ENCODE results near the gene BRD4.

The BRD4 gene

DNA sequence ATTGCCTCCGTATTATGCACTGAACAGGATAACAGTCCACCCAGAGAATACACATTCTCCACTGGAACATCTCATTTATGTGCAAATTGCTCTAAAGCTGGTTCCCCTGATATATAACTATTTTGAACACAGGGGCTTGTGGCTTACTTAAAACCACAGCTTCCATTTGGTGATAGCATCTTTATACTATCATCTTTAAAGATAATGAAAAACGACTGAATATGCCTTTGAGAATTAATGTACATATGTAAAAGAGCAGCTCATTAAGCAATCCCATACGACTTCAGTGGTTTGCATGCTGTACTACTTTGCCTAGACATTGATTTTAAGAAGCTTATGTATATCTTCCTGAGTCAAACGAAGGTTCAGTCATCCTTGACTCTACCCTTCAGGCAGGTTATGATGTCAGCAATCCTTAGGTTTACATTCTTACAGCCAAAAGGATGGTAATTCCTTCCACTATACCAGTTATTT, 40.8 kb downstream of the BRD4 start:
- in situ Hi-C loops (cut with HindIII; ENCODE audit: low sequenced_read_pairs), result no loop called here

DNA sequence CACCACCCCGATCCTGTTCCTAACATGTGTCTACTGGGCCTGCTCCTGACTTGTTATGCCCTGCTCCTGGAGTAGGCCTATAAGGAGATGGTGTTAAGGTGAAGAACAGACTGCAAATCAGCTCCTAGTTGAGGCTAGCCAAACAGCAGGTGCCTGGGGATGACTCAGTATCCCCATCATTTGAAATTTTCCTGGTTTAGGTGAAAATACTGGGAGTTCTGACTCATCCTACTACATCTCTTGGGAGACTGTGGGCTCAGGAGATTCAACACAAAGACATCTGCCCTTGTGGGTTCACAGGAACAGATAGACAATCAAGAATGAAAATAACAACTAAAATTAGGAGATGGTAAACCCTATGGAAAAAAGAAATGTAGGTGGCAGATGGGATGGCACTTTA, 41.2 kb downstream of the BRD4 start:
- in situ Hi-C loops (cut with HindIII; ENCODE audit: low sequenced_read_pairs), result no loop called here

- in situ Hi-C loops (cut with HindIII; ENCODE audit: low sequenced_read_pairs), result no loop called here
Measured at GRCh38 chr19:15290166-15290565, 42.2 kb downstream of the BRD4 start.

DNA sequence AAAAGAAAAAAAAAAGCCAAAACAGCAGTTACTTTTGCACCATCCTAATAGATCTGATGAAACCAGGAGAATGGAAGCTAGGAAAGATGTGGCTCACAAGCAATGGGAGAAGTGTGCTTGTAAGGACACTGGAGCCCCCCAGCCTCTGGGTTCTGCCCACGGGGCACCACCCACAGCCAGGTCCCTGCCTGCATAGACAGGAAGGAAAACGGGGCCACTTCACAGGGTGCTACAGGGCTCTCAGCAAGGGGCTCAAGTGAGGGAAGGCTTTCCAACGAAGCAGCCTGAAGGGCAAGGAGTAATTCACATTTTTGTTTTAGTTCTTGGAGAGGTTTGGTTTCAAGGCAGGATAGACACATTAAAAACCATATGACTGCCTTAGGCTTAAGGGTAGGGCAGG, 42.7 kb downstream of the BRD4 start:
- in situ Hi-C loops (cut with HindIII; ENCODE audit: low sequenced_read_pairs), result no loop called here

- in situ Hi-C loops (cut with HindIII; ENCODE audit: low sequenced_read_pairs), result no loop called here
Measured at GRCh38 chr19:15288146-15288963, 44.0 kb downstream of the BRD4 start.

GRCh38 chr19:15287496-15287895, 44.8 kb downstream of the BRD4 start:
- in situ Hi-C loops (cut with HindIII; ENCODE audit: low sequenced_read_pairs), result no loop called here

GRCh38 chr19:15286688-15287365, 45.5 kb downstream of the BRD4 start:
- in situ Hi-C loops (cut with HindIII; ENCODE audit: low sequenced_read_pairs), result no loop called here

GRCh38 chr19:15285896-15286591, 46.3 kb downstream of the BRD4 start:
- in situ Hi-C loops (cut with HindIII; ENCODE audit: low sequenced_read_pairs), result no loop called here

DNA sequence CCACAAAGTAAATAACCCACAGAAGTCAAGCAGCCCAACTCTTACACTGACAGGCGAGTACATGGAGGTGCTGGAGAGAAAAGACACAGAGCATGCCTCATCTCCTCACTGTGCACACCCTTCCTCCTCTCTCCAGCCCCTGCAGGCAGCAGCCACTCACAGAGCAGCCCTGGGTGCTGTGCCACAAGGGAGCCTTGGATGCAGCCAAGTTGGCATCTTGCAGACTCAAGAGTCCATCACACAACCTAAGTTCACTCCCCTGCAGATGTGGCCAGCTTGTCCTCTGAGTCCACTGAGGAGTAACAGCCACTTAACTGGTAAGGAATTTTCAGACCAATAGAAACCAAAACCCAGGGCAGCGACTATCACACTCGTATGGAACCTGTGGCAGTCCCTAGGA, 47.4 kb downstream of the BRD4 start:
- in situ Hi-C loops (cut with HindIII; ENCODE audit: low sequenced_read_pairs), result no loop called here

GRCh38 chr19:15284091-15284490, 48.2 kb downstream of the BRD4 start:
- in situ Hi-C loops (cut with HindIII; ENCODE audit: low sequenced_read_pairs), result no loop called here

DNA sequence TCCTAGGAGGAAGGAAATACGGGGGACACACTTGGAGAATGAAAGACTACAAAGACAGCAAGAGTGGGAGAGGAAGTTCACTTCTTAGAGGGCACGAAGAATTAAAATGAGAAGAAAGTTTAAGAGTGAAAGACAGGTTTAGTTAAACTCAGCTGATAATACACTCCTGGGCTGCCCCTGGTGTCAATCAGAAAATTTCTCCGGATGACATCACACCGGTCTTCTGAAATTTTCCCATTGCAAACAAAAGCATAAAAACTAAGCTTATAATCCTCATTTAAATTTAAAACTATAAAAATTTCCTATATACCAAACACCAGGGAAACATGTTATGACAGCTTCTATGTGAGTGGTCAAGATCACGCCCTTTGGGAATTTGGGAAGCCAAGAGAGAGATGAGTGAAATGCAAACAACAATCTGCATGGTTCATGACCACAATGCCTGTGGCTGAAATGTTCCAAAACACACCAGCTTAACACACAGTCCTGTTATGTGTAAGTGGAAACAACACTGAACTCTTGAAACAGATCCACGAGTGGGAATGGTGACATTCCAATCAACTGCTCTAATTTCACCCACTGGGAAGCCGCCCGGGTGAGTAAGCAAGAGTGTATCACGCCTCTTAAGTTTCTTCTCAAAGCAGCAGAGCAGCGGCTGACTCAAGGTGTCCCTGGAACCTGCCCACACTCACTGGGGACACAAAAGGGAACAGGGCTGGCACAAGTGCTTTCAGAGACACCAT, 49.0 kb downstream of the BRD4 start:
- in situ Hi-C loops (cut with HindIII; ENCODE audit: low sequenced_read_pairs), result no loop called here

DNA sequence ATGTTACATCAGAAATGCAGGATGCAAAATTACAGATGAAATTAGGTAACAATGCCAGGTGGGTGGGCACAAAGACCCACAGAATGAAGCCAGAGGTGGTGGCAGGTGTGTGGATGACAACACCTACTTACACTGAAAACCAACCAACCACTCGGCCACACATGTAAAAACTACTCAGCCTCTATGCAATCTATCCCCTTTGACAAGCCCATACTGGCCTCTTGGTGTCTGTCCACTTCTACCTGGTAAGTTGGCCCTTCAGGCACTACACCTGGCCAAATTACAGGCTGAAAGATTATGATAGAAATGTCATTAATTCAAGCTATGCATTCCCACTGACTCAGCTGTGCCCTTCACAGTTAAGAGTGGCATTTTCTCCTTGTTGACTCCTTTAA, 50.0 kb downstream of the BRD4 start:
- in situ Hi-C loops (cut with HindIII; ENCODE audit: low sequenced_read_pairs), result no loop called here

DNA sequence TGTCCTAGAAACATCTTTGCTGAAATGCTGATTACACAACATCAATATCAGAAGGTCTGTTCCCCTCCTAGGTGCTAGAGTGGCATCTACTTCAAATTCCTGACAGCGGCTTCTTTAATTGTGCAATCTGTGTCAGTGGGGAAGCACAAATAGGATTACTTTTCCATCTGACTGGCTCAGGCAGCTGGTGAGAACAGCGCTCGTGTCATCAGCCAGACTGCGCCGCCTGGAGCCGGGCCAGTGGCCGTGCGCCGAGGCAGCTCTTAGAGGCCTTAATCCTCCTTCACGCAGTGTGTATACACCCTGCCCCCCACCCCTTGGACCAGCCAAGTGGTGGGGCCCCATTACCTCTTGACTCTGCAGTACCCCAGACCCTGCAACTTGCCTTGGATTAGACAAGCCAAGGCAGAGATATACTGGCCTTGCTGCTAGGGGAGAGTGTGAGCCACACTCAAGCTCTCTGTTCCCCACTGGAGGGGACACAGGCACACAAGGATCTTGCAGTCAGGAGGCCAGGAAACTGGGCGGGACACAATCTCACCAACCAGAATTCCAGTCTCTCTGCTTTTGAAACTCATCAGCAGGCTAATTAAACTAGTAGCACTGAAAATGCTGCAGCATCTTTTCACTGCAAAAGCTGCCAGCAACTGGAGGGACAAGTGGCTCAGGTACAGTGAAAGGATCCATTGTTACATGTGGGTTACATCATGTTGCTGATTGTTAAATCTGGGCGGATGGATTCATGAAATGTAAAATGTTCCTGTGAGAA, 51.2 kb downstream of the BRD4 start:
- in situ Hi-C loops (cut with HindIII; ENCODE audit: low sequenced_read_pairs), result no loop called here

- in situ Hi-C loops (cut with HindIII; ENCODE audit: low sequenced_read_pairs), result no loop called here
Measured at GRCh38 chr19:15280048-15280725, 52.2 kb downstream of the BRD4 start.

DNA sequence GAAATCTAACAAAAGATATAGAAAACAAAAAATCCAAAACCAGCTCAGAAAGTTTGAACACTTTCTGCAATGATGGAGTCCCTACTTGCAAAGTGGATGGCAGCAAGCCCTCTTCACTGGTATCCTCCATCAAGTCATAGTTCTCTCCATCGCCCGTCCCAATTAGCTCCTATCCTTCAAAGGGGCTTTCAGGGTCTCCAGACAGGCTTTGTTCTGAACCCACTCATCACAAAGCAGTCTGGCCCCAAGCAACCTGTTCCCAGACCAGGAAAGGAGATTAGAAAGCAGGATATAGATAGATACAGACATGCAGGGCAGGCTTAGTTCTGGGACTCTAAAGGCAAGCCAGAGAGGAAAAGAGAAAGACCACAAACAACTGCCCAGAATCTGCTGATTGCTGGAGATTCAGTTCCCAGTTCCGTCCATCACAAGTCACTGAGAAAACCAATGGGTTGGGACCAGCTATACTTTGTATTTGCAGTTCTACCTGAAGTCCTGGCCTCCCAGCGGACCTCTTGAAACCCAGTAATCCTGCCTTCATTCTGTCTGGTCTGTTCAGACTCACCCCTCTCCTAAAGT, 52.9 kb downstream of the BRD4 start:
- in situ Hi-C loops (cut with HindIII; ENCODE audit: low sequenced_read_pairs), result no loop called here

- in situ Hi-C loops (cut with HindIII; ENCODE audit: low sequenced_read_pairs), result no loop called here
Measured at GRCh38 chr19:15276620-15277215, 55.6 kb downstream of the BRD4 start.

- in situ Hi-C loops (cut with HindIII; ENCODE audit: low sequenced_read_pairs), result no loop called here
Measured at GRCh38 chr19:15274477-15274876, 57.9 kb downstream of the BRD4 start.

GRCh38 chr19:15269806-15270205, 62.5 kb downstream of the BRD4 start:
- in situ Hi-C loops (cut with HindIII; ENCODE audit: low sequenced_read_pairs), result no loop called here

DNA sequence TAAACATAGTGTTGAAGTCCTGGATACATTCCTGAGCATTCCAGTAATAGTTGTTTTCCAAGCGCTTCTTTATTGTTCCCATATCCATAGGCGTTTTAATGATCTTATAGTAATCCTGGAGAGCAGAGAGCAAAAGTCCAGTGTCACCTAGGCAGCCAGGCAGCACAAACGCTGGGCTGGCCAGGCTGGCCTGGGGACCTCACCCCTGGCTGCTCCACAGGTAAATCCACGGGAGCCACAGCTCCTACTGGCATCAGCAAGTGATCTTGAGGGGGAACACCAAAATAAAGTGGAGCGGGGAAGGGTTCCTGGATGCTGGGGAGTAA, 63.4 kb downstream of the BRD4 start:
- in situ Hi-C loops (cut with HindIII; ENCODE audit: low sequenced_read_pairs), result no loop called here
